NCI-H524 (cell line): Measurements from ENCODE around the gene EHMT2.
"Not testable (repeated sequence)": the region's sequence is repeated elsewhere in the genome, so short reads cannot be mapped to it uniquely, and the experiment has no call there.

Experiments used
- DNase-seq, 2 experiments: peaks; one replicate each; lab custom pipeline; 2025; lab: John Stamatoyannopoulos, UW

EHMT2 gene

GRCh38 chr6:31897612-31898382 lies at the start of gene EHMT2:
Gene EHMT2, minus strand, starts transcription at chr6:31897698. Its CDS starts 21 bp downstream, at chr6:31897677.
- peak; percentile 41 to 77 for DNase-seq

- no peak for DNase-seq
Observed at GRCh38 chr6:31947070-31947675, 49.7 kb upstream of the EHMT2 start.

GRCh38 chr6:31946370-31946885 lies 48.9 kb upstream of the EHMT2 start:
- DNase-seq: no peak

GRCh38 chr6:31945507-31946369 lies 48.2 kb upstream of the EHMT2 start, which contains the start of gene CFB:
Gene CFB, plus strand, starts transcription at chr6:31946095. Its CDS starts 127 bp downstream, at chr6:31946222.
- DNase-seq: no peak

GRCh38 chr6:31945154-31945506 lies 47.6 kb upstream of the EHMT2 start:
- DNase-seq: no peak

- no peak for DNase-seq
Observed at GRCh38 chr6:31943742-31944141, 46.2 kb upstream of the EHMT2 start.

- DNase-seq: no peak
Observed at GRCh38 chr6:31940256-31940664, 42.8 kb upstream of the EHMT2 start.

- DNase-seq: no peak
Observed at GRCh38 chr6:31935823-31936222, 38.3 kb upstream of the EHMT2 start.

- DNase-seq: no peak
Observed at GRCh38 chr6:31935021-31935420, 37.5 kb upstream of the EHMT2 start.

GRCh38 chr6:31933537-31933936 lies 36.0 kb upstream of the EHMT2 start:
- no peak for DNase-seq

- DNase-seq: not testable (repeated sequence)
Observed at GRCh38 chr6:31932137-31932536, 34.6 kb upstream of the EHMT2 start.

- DNase-seq: no peak
Observed at GRCh38 chr6:31930962-31931361, 33.5 kb upstream of the EHMT2 start.

GRCh38 chr6:31928672-31928939 lies 31.1 kb upstream of the EHMT2 start:
- no peak for DNase-seq

GRCh38 chr6:31927863-31928671 lies 30.6 kb upstream of the EHMT2 start:
- no peak for DNase-seq

- DNase-seq: no peak
Observed at GRCh38 chr6:31927242-31927862, 29.9 kb upstream of the EHMT2 start, which contains the start of gene C2. Gene C2, plus strand, starts transcription at chr6:31927717. Its CDS starts 36 bp downstream, at chr6:31927753.

GRCh38 chr6:31922942-31923341 lies 25.4 kb upstream of the EHMT2 start:
- DNase-seq: no peak

GRCh38 chr6:31920811-31921210 lies 23.3 kb upstream of the EHMT2 start:
- DNase-seq: no peak

- no peak for DNase-seq
Observed at GRCh38 chr6:31919624-31920303, 22.3 kb upstream of the EHMT2 start.

- DNase-seq: no peak
Observed at GRCh38 chr6:31918069-31918720, 20.7 kb upstream of the EHMT2 start.

GRCh38 chr6:31915756-31916155 lies 18.3 kb upstream of the EHMT2 start:
- DNase-seq: no peak
